Stimulated activated CD4-positive, alpha-beta T cell treated with anti-CD3 and anti-CD28 coated beads, Interleukin-12 subunit alpha, Interleukin-12 subunit beta, amount 100 ng/mL, for 48 hours (primary cell): ENCODE data around the gene KCNG1.

Source experiments
- DNase-seq, 3 donors: peaks; one replicate each; pipeline ENCODE4 v3.0.0-alpha.2; 2020; ENCODE audit warnings: low read depth in 2 of 3, low spot score in 1 of 3

Gene KCNG1

GRCh38 chr20:51014797-51015722, 7.8 kb downstream of the KCNG1 start:
- peak in 2 of 3 donors; percentile 28 to 35 for DNase-seq

DNA sequence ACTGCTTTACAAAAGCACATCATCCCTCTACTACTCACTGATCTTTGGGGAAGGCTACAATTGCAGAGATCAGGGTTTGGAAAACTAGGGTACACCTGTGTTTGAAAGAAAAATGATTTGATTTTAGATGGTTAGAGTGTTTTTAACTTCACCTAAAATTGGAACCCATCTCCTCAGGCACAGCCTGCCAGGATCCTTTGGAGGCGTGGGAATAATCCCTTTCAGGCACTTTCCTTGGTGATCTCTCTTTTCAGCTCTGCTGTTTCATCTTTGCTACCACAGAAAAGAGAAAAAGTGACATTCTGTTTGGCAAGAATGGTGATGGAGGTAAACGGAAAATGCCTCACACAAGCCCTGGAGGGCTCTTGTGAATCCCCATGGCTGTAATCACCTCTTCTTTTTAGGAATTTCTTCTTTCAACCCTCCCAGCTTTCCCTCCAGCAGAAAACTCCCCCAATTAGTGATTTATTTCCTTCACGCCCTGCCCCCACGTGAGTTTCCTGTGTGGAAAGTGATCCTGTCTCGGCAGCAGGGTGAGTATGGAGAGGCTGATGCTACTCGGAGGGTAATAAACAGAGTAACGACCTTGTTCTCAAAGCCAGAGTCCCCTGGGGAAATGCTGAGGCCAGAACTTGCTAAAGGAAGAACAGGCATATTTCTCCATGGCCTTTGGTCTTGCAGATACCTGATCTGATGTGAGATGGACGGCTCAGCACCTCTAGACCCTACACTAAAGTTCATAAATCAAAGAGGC, 9.2 kb downstream of the KCNG1 start:
- DNase-seq = no peak

DNA sequence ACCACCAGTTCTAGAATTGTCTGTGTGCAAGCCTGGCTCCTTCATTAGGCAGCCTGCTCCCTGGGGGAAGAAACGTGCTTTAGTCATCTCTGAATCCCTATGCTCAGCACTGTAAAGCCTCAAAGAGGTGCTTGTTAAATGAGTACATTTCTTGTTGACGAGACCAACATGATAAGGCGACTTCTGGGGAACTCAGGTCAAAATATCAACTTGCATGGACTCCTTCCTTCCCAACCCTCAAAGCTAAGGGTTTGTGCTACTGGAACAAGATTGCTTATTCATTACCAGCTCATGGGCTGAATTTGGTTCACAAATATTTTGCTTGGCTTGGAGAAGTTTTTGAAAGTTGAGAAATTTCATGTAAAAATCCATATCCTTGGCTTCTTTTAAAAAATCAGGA, 10.6 kb downstream of the KCNG1 start:
- no peak for DNase-seq

- DNase-seq = no peak
Measured at GRCh38 chr20:51011479-51011878, 11.4 kb downstream of the KCNG1 start.

GRCh38 chr20:51010932-51011331, 12.0 kb downstream of the KCNG1 start:
- DNase-seq = no peak

DNA sequence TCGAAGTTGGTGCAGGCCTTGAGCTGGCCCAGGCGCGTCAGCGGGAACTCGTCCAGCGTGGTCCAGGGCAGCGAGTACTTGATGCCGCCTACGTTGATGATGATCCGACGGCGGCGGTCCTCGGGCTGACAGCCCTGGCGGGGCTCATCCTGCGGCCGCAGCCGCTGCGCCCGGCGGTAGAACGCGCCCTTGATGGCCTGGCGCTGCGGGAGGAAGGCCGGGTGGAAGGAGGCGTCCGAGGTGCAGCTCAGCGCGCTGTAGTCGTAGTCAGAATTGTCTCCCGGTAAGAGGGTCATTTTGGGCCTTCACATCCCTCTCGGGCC, 12.9 kb downstream of the KCNG1 start:
- no peak for DNase-seq

DNA sequence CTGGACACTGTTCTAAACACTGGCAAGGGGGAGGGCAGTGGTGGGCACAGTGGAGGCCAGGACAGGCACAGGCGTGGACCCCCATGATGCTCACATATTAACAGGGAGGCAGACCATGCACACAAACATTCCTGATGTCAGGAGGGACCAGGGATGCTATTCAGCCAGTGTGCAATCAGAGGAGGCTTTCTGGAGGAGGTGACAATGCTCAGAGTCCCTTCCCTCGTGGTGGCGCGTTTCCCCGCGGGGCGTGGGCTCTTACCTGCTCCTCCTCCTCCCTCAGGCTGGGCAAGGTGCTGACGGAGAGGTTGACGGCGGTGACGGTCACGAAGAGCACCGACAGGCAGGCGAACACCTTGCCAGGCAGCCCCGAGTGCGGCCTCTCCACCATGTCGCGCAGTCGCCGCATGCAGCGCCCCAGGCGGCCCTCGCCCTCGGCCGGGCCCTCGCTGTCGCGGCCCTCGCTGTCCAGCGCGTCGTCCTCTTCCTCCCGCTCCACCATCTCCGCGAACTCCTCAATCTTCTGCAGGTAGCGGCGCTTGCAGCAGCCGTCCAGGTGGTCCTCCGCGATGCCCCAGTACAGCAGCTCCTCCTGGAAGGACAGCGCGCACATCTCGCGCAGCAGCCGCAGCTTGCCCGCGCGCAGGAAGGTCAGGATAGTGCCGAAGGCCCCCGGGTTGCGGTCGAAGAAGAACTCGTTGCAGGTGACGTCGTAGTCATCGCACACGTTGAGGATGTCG, 13.4 kb downstream of the KCNG1 start:
- no peak for DNase-seq

- DNase-seq = no peak
Measured at GRCh38 chr20:51008718-51009117, 14.2 kb downstream of the KCNG1 start.

DNA sequence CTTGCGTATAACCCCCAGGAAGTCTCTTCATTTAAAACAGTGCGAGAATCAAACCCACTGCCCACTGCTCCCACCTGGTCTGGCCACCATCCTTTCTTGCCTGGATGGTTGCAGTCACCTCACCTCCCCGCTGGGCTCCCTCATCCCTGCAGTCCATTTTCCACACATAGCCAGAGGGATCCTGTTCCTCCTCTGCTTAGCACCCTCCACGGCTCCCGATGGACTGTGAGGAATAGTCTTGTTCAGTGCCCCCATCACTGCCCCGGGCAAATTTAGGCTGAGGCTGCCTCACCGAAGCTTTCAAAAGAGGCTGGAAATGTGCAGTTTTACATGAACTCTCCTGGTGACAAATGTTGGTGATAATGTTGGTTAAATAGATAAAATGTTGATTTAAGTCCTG, 17.7 kb downstream of the KCNG1 start:
- no peak for DNase-seq

- DNase-seq = no peak
Measured at GRCh38 chr20:51004781-51005180, 18.1 kb downstream of the KCNG1 start.

- DNase-seq = no peak
Measured at GRCh38 chr20:51004305-51004727, 18.6 kb downstream of the KCNG1 start.

GRCh38 chr20:51003753-51004152, 19.2 kb downstream of the KCNG1 start:
- DNase-seq = no peak

DNA sequence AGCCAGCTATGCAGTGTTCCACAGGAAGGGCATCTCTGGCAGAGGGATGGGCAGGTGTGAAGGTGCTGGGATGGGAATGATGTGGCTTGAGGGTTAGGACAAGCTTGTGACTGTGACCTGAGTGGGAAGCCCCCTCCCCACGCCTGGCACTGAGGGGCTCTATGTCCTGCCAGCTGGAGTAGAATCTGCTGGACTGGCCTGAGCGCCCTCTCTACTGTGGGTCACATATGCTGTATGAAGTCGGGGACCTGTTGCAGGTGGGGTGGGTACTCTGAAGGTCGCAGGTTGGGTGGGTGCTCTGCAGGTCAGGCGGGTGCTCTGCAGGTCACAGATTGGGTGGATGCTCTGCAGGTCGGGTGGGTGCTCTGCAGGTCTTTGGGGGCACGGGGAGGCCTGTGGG, 20.3 kb downstream of the KCNG1 start:
- no peak for DNase-seq

DNA sequence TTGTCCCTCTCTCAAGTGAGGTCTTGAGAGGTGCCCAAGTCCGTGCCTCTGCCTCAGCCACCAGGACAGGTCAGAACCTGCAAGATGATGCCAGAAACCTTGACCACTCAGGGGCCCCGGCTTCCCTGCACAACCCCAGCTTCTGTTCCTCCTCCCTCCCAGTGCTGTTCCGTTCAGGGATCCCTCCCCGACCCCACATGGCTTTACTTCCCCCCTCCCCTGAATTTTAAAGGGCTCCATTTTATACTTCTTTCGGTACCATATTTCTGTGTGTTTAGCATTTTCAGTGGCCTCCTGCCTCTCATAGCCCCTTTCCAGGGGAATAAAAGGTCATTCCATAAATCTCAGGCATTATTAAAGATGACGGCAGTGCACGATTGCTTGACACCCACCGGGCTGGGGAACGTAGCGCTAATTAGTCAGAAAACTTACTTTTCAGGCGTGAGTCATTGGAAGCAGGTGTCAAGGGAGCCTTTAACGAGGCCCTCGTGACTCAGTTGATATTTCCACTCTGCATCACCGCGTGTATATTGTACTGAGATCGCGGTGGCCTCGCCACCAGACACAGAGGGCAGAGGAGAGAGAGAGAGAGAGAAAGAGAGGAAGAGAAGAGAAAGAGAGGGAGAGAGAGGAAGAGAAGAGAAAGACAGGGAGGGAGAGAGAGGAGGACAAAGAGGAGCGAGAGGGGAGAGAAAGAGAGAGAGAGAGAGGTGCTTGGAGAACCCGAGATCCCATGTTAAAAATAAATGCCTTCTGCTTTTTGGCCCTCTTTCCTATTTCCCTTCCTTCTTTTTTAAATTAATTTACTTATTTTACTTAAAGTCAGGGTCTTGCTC, 21.3 kb downstream of the KCNG1 start:
- no peak for DNase-seq

- DNase-seq = no peak
Measured at GRCh38 chr20:50999355-50999754, 23.6 kb downstream of the KCNG1 start.

DNA sequence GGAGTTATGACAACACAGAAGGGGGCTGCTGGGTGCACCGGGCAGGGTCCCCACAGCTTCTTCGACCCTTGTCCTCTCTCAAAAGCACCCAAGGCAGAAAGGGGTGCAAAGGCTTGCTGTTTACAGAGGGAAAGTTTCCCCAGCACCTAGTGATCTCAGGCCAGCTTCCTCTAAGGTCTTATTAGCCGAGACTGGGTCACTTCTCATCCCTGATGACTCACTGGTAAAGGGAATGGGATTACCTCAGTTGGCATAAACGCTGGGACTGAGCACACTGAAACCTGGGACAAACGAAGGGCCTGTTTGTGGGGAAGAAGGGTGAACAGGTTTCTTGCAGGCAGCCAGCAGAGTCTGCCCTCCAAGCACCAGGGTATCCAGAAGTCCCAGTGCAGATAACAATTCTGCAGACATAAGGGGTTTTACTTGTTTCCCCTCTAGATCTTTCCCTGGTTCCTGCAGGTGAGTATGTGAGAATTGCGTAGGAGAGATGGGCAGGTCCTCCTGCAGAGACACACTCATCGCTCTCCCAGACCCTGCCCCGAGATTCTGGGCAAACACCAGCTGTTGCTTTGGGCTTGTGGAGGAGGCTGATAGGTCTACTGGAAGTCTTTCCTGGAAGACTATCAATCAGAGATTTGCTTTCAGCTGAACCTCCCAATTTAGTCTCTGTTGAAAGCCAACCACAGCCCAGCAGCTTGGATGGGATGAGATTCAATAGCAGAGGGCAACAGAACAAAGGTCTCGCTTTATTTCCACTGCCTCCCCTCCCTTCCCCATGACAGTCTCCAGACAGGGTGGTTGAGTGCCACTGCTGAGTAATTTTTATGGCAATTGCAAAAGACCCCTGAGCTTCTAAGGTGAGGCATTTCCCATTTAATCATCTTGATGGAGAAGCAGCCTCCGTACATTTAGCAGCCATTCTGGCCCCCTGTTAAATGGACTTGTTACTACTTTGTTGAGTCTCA, 25.7 kb downstream of the KCNG1 start:
- DNase-seq = no peak

GRCh38 chr20:50995506-50995905, 27.4 kb downstream of the KCNG1 start:
- no peak for DNase-seq

DNA sequence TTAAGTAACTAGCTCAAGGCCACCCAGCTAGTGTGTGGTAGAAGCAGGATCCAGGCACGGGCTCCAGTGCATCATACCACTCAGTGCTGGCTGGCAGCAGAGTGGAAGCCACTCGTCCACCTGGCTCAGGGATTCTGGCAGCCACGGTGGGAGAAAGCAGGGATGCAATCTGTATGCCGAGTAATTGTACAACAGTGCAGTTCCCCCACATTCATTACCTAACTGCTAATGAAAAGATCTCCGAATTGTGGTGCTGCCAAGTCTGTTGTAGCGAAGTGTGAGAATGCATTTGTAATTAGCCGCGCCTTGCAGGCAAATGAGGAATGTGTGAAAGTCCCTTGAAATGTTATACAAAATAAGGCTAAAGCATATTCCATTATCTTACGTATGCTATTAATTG, 29.0 kb downstream of the KCNG1 start:
- no peak for DNase-seq

- DNase-seq = peak; percentile 30 to 68 (median 52)
Measured at GRCh38 chr20:50992733-50993457, 30.0 kb downstream of the KCNG1 start.
